ENCODE measurements around the gene PIGU.

GRCh38 chr20:34553366-34553867 lies 123.5 kb downstream of the PIGU start:
- no peak for TF ChIP-seq EP300 (IDR thresholded peaks at IDR 0.05)
- TF ChIP-seq POLR2AphosphoS5 (IDR thresholded peaks at IDR 0.05), result no peak
- no peak for TF ChIP-seq CTCF (IDR thresholded peaks at IDR 0.05)
